ENCODE results near the gene TBK1. TPM values are rescaled to one million over a fixed set of nuclear protein-coding genes. Genes with fewer than 3 reads are reported as not detected.

TBK1 gene
- total and polyA plus RNA-seq, 2 of the 4 experiments (the other 2 are of a cell fraction): 9.9 to 11.6 TPM

- H3K9me3 ChIP-seq (ENCODE audit: control insufficient read depth, insufficient read depth, low read length): no peaks in the 10 kb centered on the region
- H3K36me3 ChIP-seq (ENCODE audit: control insufficient read depth, insufficient read depth, low read length): peaks cover 16% of the 10 kb centered on the region
- DNase-seq: peak; percentile 19
- peak overlapping the region; percentile 17; the same call in 1 of the 2 replicates for H3K9ac ChIP-seq (ENCODE audit: low read depth, low read length)
- H2BK20ac ChIP-seq (ENCODE audit: low read depth, low read length): no peak overlapping the region
- no peak overlapping the region for H4K91ac ChIP-seq (ENCODE audit: insufficient read depth, low read depth, low read length)
- ATAC-seq (ENCODE audit: low read depth): no peak
- no peak overlapping the region for H3K56ac ChIP-seq (ENCODE audit: extremely low read depth, insufficient read depth, low read length)
- no peak overlapping the region for H2BK15ac ChIP-seq (ENCODE audit: low read depth, low read length)
- H3K4me2 ChIP-seq (ENCODE audit: low read depth, low read length): peak overlapping the region; percentile 76
- no peak overlapping the region for H3K18ac ChIP-seq (ENCODE audit: low read depth, low read length)
- H3K27ac ChIP-seq (ENCODE audit: insufficient read depth, low read length): 0 out of 2 replicates have a peak overlapping the region, but pooled peaks have one; percentile 30
- peaks cover 3 to 20% of the 10 kb centered on the region in 2 experiments; a peak in 3 of 4 replicates for H3K79me1 ChIP-seq (ENCODE audit: low read depth in 1 of 2, low read length in 2 of 2)
- H2AFZ ChIP-seq (replicated peaks; ENCODE audit: low read length, poor library complexity): peak overlapping the region; percentile 4
- in situ Hi-C loops (cut with MboI; ENCODE audit: low sequenced_read_pairs): no loop called here
- CTCF ChIA-PET: no interaction called here
- H3K4me1 ChIP-seq (ENCODE audit: control insufficient read depth, insufficient read depth, low read length): peaks cover 7% of the 10 kb centered on the region
- peak overlapping the region; percentile 53 for H2AK9ac ChIP-seq (replicated peaks; ENCODE audit: low read depth, low read length, poor library complexity)
- BruUV-seq (replicated peaks): no TSS peak
- POLR2A ChIA-PET (ENCODE audit: unreplicated experiment): no interaction called here
- H2AK5ac ChIP-seq (ENCODE audit: low read depth, low read length): 0 out of 2 replicates have a peak overlapping the region, but pooled peaks have one; percentile 9
- no peak overlapping the region for H3K4ac ChIP-seq (ENCODE audit: low read depth, low read length)
- peak overlapping the region; percentile 16 for H2BK5ac ChIP-seq (ENCODE audit: low read depth, low read length, poor library complexity, severe bottlenecking)
- H4K20me1 ChIP-seq (ENCODE audit: insufficient read depth, low read length): peaks cover 12% of the 10 kb centered on the region
- WGBS, 2 experiments (ENCODE audit: extremely low coverage in 2 of 2, insufficient read length in 1 of 2): 13% methylated on average over 3 of the region's 8 CpGs; no CpG with 5 or more reads in 1 of the 2 experiments
- no peaks in the 10 kb centered on the region for H3K27me3 ChIP-seq (ENCODE audit: control insufficient read depth, insufficient read depth, low read length)
- TF ChIP-seq POLR2A (IDR thresholded peaks at IDR 0.05; ENCODE audit: low read depth, low read length): no peak
- TF ChIP-seq, protein P1, sequence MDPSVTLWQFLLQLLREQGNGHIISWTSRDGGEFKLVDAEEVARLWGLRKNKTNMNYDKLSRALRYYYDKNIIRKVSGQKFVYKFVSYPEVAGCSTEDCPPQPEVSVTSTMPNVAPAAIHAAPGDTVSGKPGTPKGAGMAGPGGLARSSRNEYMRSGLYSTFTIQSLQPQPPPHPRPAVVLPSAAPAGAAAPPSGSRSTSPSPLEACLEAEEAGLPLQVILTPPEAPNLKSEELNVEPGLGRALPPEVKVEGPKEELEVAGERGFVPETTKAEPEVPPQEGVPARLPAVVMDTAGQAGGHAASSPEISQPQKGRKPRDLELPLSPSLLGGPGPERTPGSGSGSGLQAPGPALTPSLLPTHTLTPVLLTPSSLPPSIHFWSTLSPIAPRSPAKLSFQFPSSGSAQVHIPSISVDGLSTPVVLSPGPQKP (IDR thresholded peaks at IDR 0.05; ENCODE audit: borderline replicate concordance, low read depth, low read length): no peak
- TF ChIP-seq RAD21 (IDR thresholded peaks at IDR 0.05; ENCODE audit: low read length): no peak
- 0 out of 2 replicates have a peak, but pooled peaks have one; percentile 10 for TF ChIP-seq MXI1 (IDR thresholded peaks at IDR 0.05; ENCODE audit: borderline replicate concordance, low read depth, low read length)
- intact Hi-C loops (cut with micrococcal nuclease): no loop called here
- dilution Hi-C loops (cut with HindIII; ENCODE audit: low sequenced_read_pairs, unreplicated experiment): no loop called here
- H3K4me3 ChIP-seq (ENCODE audit: insufficient read depth, low read depth, low read length): peak overlapping the region; percentile 34
- H3K9me1 ChIP-seq (ENCODE audit: insufficient read depth, low read length): no peaks in the 10 kb centered on the region
- no peak overlapping the region for H2BK120ac ChIP-seq (ENCODE audit: low read depth, low read length)
- peak overlapping the region; percentile 79 for H3K23ac ChIP-seq (ENCODE audit: low read depth, low read length)
- peak overlapping the region in 1 of 2 experiments; percentile 35; a peak in 2 of 4 replicates for H4K8ac ChIP-seq (ENCODE audit: low read depth in 2 of 2, low read length in 2 of 2)
- no peak overlapping the region for H4K5ac ChIP-seq (ENCODE audit: low read depth, low read length)
- no peak overlapping the region for H3K14ac ChIP-seq (replicated peaks; ENCODE audit: low read depth, low read length)
Observed at GRCh38 chr12:64450711-64451486, 1.0 kb upstream of the TBK1 start.

Measured in IMR-90 (cell line).